GM18502 (cell line): Measurements from ENCODE around the gene ANKS6.

Experiments
- ATAC-seq: cut with Tn5 transposase; IDR thresholded peaks from one replicate; pipeline ENCODE4 v1.9.1; 2021; ENCODE audit warnings: mild to moderate bottlenecking; ENCODE audit not compliant: unreplicated experiment, poor library complexity

Gene ANKS6

DNA sequence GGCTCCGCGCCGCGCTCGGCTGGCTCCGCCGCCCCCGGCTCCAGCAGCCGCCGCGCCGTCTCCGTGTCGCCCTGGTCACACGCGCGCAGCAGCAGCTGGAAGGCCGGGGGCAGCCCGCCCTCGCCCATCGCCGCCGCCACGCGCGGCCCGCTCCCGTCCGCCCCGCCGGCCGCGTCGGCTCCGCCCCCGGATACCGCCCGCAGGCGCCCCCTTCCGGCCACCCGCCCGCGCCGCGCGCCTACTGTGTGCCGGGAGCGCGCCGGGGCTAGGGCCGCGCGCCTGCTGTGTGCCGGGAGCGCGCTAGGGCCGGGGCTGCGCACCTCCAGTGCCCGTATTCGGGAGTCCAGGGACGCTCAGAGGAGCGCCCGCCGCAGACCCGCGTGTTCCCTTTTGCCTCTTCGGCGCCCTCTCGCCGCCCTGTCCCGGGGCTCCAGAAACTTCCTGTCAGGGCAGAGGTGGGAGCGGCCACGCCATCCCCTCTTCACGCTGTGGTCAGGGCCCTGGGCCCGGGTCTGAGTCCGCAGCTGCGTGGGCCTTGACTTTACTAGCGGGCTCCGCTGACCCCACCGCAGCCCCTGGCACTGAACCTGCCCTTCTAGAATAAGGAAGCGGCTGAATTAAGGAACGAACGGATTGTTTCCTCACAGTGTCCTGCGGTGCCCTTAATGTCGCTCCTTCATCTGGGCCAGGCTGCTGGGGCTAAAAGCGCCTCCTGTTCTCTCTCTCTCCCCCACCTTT is at the start of gene ANKS6:
Gene ANKS6, minus strand, starts transcription at position 192 of the 738 bp plus-strand sequence. Its CDS starts 64 bp downstream, at position 128.
- ATAC-seq = peak; percentile 85

DNA sequence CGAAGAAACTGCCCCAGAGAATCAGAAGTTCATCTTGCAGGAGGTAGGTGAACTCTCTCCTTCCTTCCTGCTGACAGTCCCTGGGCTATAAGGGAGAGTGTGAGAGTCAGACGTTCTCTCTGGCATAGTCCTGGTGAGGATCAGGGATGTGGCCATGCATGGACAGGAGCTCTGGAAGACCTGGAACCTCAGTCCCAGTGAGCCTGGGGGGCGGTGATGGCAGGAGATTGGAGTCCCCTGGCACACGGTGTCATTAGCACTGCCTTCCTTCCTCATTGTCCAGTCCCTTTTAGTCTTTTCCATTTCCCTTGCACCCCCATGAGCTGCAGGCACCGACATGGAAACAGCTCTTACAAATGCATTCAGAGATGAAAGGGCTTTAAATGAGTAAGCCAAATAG is 49.7 kb upstream of the ANKS6 start:
- no peak for ATAC-seq

GRCh38 chr9:98842510-98842909 is 46.2 kb upstream of the ANKS6 start:
- no peak for ATAC-seq

- no peak for ATAC-seq
Observed at GRCh38 chr9:98839724-98840123, 43.4 kb upstream of the ANKS6 start.

DNA sequence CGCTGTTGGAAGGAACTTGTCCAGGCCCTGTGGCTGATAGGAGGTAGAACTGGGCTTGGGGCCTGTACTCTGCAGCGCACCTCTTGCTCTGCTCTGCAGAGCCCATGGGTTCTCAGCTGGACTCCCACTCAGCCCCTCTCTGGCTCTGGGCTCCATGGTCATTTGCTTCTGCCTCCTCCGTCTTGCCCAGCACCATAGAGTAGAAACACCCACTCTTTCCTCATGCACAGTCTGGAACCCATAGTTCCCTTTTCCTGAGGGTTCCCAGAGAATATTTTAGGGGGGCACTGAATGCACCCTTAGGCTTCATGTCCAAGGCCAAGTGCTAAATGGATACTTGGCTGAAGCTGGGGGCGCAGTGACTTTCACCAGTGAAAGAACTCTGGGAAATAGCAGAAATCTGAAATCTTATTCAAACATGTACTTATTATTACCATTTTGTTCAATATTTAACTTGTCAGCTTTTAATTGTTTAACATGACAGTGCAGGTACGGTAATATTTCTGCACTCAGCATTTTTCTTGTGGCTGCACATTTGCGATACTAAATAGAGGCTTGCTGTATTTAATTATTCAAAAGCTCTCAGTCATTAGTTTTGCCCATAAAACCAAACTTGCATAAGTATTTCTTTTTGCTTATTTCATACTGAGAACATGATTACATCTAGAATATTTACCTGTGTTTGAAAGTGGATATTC is 42.7 kb upstream of the ANKS6 start:
- no peak for ATAC-seq

GRCh38 chr9:98838155-98838867 is 42.0 kb upstream of the ANKS6 start:
- no peak for ATAC-seq

DNA sequence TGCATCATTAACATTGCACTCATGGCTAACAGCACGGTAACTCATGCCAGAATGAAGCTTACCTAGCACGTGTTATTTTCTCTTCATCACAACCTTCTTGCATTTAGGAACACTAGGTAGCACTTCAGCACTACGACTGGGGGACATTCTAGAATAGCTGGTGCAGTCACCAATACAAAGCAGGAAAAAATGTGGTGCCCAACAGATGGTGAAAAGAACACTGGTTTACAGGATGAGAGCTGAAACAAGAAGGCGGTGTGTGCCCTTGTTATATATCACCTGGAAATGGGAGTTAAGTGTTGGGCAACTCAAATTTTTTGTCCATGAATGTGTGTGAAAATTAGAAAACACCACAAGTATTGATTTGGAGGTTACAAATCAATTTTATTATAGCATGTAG is 41.2 kb upstream of the ANKS6 start:
- ATAC-seq = no peak

- no peak for ATAC-seq
Observed at GRCh38 chr9:98836206-98836605, 39.9 kb upstream of the ANKS6 start.

GRCh38 chr9:98834386-98834785 is 38.0 kb upstream of the ANKS6 start:
- no peak for ATAC-seq

GRCh38 chr9:98833090-98833956 is 37.0 kb upstream of the ANKS6 start:
- no peak for ATAC-seq

DNA sequence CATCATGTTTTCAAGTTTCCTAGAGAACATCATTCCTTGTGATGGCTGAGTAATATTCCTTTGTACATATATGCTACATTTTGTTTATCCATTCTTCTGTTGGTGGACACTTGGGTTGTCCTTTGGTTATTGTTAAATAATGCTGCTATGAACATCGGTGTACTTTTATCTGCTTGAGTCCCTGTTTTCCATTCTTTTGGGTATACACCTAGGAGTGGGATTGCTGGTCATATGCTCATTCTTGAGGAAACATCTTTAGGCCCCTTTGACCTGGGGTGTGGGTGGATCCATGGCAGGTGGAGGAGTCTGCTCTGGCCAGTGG is 36.4 kb upstream of the ANKS6 start:
- ATAC-seq = no peak

- ATAC-seq = no peak
Observed at GRCh38 chr9:98831696-98832095, 35.3 kb upstream of the ANKS6 start.

GRCh38 chr9:98830554-98830953 is 34.2 kb upstream of the ANKS6 start:
- ATAC-seq = no peak

GRCh38 chr9:98829766-98830165 is 33.4 kb upstream of the ANKS6 start:
- ATAC-seq = no peak

DNA sequence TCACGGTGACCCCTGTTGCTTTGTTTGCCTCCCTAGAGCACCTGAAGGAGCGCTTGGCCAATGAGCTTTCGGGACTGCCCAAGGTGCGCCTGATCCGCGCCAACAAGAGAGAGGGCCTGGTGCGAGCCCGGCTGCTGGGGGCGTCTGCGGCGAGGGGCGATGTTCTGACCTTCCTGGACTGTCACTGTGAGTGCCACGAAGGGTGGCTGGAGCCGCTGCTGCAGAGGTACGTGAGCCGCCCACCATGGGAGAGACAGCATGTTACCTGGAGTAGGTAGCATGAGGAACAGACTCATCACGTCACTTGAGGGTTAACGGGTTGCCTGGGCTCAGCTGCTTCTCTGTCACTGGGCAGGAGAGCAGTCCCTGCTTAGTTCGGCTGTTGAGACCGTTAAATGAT is 30.4 kb upstream of the ANKS6 start:
- ATAC-seq = no peak

DNA sequence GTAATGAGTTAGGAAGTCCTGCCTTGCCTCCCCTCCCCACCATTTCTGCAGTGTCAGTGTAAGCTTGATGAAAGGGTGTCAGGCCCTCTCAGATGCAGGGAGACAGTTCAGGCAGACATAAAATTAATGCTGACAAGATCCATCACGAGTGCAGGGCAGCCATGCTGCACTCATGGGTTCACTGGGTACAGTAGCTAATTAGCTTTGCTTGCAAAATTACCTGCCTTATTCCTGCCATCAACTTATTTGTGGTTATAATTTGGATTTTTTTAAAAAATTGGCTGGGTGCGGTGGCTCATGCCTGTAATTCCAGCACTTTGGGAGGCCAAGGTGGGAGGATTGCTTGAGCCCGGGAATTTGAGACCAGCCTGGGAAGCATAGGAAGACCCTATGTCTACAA is 29.1 kb upstream of the ANKS6 start:
- ATAC-seq = no peak

DNA sequence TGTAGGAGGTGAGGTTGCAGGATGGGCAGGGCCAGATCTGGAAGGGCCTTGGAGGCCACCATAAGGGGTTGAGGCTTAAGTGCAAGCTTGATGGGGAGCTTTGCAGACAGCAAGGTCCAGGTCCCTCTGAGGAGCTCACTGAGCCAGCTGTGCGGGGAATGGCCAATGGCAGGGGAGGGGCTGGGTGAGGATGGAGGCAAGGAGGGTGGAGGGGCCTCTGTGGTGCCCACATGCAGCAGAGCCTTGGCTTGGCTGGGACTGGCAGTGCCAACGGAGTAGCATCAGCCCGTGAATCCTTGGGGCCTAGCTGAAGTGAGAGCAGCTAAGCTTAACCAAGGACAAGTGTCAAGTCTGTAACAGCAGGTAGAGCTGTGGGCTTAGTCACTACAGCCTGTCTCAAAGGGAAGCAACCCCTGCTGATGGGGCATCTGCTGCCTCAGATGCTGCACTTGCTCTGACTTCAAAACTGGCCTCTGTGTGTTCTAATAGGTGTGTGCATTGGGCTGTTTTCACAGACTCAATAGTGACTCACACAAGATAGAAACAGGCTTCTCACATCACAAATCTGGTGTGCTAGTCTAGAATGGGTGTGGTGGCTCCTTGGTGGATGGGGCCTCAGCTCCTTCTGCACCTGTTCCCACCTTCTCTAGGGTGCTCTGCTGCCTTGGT is 27.4 kb upstream of the ANKS6 start:
- no peak for ATAC-seq

DNA sequence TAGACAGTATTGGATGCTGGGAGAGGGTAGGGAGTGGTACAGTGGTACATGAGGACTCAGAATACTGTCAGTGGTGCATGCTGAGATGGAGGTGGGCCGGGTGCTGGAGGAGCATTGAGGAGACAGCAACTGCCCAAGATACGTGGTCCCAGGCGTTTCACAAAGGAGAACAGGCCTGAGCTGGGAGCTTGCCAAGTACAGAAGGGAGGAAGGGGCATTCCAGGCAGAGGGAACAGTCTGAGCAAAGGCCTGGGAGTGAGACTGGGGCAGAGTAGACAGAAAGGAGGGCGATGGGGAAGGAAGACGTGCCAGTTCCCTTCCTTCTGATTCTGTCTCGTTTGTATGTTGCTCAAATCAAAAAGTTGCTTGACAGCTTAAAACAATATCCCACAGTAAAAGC is 26.3 kb upstream of the ANKS6 start:
- no peak for ATAC-seq

DNA sequence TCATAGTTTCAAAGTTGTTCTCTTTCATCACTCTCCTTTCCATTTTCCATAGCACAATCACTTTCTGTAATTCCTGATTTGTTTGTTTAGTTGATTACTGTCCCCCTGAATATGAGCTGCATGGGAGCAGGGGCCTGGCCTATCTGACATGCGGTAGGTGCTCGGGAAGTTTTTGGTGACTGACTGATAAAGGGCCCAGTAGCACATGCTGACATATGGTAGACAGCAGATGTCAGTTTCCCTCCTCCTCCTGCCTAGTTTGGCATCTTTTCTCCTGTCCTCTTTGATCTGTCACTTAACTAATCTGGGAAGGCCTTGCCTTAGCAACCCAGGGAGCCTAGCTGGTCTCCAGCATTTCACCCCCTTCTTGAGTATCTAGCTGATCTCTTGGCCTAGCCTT is 25.5 kb upstream of the ANKS6 start:
- ATAC-seq = no peak

DNA sequence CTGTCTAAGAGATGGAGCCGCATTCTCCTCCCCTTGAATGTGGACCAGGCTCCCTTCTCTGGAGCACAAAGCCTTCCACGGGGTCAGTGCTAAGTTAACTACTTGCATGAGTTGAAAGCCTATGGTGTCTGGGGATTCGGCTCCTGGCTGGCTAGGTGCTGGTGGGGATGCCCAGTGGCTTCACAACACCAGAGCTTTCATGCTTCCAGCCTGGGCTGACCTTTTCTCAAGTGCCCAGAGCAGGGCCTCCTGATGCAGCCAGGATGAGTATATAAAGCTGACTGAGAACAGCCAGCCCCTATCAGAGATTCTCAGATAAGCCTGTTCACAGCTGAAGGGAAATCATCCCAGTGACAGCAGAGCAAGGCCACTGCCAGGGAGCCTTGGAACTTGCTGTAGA is 22.9 kb upstream of the ANKS6 start:
- ATAC-seq = no peak
